ENCODE measurements around the gene DENND5A.

GRCh38 chr11:9089636-9090035, 175.5 kb downstream of the DENND5A start:
- TF ChIP-seq, protein P1, sequence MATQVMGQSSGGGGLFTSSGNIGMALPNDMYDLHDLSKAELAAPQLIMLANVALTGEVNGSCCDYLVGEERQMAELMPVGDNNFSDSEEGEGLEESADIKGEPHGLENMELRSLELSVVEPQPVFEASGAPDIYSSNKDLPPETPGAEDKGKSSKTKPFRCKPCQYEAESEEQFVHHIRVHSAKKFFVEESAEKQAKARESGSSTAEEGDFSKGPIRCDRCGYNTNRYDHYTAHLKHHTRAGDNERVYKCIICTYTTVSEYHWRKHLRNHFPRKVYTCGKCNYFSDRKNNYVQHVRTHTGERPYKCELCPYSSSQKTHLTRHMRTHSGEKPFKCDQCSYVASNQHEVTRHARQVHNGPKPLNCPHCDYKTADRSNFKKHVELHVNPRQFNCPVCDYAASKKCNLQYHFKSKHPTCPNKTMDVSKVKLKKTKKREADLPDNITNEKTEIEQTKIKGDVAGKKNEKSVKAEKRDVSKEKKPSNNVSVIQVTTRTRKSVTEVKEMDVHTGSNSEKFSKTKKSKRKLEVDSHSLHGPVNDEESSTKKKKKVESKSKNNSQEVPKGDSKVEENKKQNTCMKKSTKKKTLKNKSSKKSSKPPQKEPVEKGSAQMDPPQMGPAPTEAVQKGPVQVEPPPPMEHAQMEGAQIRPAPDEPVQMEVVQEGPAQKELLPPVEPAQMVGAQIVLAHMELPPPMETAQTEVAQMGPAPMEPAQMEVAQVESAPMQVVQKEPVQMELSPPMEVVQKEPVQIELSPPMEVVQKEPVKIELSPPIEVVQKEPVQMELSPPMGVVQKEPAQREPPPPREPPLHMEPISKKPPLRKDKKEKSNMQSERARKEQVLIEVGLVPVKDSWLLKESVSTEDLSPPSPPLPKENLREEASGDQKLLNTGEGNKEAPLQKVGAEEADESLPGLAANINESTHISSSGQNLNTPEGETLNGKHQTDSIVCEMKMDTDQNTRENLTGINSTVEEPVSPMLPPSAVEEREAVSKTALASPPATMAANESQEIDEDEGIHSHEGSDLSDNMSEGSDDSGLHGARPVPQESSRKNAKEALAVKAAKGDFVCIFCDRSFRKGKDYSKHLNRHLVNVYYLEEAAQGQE (IDR thresholded peaks at IDR 0.05; ENCODE audit: insufficient read depth in 1 of 2, low read depth in 2 of 2, low read length in 1 of 2) = no peak
- TF ChIP-seq, protein P2, sequence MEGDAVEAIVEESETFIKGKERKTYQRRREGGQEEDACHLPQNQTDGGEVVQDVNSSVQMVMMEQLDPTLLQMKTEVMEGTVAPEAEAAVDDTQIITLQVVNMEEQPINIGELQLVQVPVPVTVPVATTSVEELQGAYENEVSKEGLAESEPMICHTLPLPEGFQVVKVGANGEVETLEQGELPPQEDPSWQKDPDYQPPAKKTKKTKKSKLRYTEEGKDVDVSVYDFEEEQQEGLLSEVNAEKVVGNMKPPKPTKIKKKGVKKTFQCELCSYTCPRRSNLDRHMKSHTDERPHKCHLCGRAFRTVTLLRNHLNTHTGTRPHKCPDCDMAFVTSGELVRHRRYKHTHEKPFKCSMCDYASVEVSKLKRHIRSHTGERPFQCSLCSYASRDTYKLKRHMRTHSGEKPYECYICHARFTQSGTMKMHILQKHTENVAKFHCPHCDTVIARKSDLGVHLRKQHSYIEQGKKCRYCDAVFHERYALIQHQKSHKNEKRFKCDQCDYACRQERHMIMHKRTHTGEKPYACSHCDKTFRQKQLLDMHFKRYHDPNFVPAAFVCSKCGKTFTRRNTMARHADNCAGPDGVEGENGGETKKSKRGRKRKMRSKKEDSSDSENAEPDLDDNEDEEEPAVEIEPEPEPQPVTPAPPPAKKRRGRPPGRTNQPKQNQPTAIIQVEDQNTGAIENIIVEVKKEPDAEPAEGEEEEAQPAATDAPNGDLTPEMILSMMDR (IDR thresholded peaks at IDR 0.05) = no peak
- TF ChIP-seq POLR2AphosphoS5 (IDR thresholded peaks at IDR 0.05; ENCODE audit: low read depth, low read length) (no peak), TCF7L2 (IDR thresholded peaks at IDR 0.05; ENCODE audit: low read depth, low read length) (no peak)

Data from Panc1 (cell line).